Measurements from ENCODE around the gene NLRP1. TPM values are rescaled to one million over a fixed set of nuclear protein-coding genes. Genes with fewer than 3 reads are reported as not detected.

Gene NLRP1
- total and polyA plus RNA-seq, 10 of the 15 experiments (the other 5 are each of a cell fraction or from before 2014, with no cell fraction given), result 2.8 to 21.8 (median 11.9) TPM

DNA sequence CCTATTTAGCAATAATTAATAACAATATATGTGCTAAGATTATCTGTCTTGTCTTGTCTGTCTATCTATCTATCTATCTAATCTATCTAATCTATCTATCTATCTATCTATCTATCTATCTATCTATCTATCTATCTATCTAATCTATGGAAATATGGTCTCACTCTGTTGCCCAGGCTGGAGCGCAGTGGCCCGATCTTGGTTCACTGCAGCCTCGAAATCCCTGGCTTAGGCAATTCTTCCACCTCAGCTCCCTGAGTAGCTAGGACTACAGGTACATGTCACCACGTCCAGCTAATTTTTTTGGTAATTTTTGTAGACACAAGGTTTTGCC lies 53.3 kb downstream of the NLRP1 start:
- Histone ChIP-seq H4K20me1 (ENCODE audit: control insufficient read depth, insufficient read depth) (no peaks in the 10 kb centered on the region), H3K4me1 (ENCODE audit: control insufficient read depth, insufficient read depth, low read length) (no peaks in the 10 kb centered on the region), H3K9me3 (replicated peaks; ENCODE audit: control insufficient read depth, insufficient read depth, low read length) (no peaks in the 10 kb centered on the region), H3K27ac (ENCODE audit: control insufficient read depth, insufficient read depth) (no peak overlapping the region), H3K9ac (ENCODE audit: control insufficient read depth, insufficient read depth, low read length) (no peak overlapping the region), H3K4me2 (ENCODE audit: control insufficient read depth, insufficient read depth) (no peak overlapping the region), H3K27me3 (replicated peaks in 1 of 2; ENCODE audit: control insufficient read depth in 2 of 2, insufficient read depth in 2 of 2, low read length in 1 of 2) (no peaks in the 10 kb centered on the region), H3K4me3 (no peak overlapping the region), H3K79me2 (ENCODE audit: control insufficient read depth, insufficient read depth, low read length) (no peaks in the 10 kb centered on the region), H3K36me3 (ENCODE audit: control insufficient read depth in 2 of 2, insufficient read depth in 2 of 2, low read length in 1 of 2) (peaks cover 0 to 20% of the 10 kb centered on the region in 2 experiments; a peak in 3 of 4 replicates), H2AFZ (ENCODE audit: control insufficient read depth, low read depth, low read length) (no peak overlapping the region)
- intact Hi-C loops (cut with micrococcal nuclease; ENCODE audit: unreplicated experiment) (no loop called here), in situ Hi-C loops (cut with MboI) (no loop called here)
- ChIA-PET RAD21 (ENCODE audit: unreplicated experiment) (no interaction called here), CTCF (no interaction called here), POLR2A (no interaction called here), SMC1A (ENCODE audit: uncharacterized antibody, unreplicated experiment) (no interaction called here)
- no peak for DNase-seq (ENCODE audit: low read depth, low spot score)
- TF ChIP-seq BMI1 (IDR thresholded peaks at IDR 0.05; ENCODE audit: borderline replicate concordance) (no peak), MYB (IDR thresholded peaks at IDR 0.05; ENCODE audit: borderline replicate concordance, low read depth, low read length) (no peak), SUPT20H (IDR thresholded peaks at IDR 0.05; ENCODE audit: borderline replicate concordance, control insufficient read depth, low read depth, low read length) (no peak), POLR2AphosphoS5 (IDR thresholded peaks at IDR 0.05; ENCODE audit: low read length) (no peak), HDGF (IDR thresholded peaks at IDR 0.05) (no peak), CBX5 (IDR thresholded peaks at IDR 0.05; ENCODE audit: low read depth) (no peak), PAX8 (IDR thresholded peaks at IDR 0.05) (no peak), HDAC6 (IDR thresholded peaks at IDR 0.05; ENCODE audit: unreplicated experiment) (no peak)
- TF ChIP-seq, protein P1, sequence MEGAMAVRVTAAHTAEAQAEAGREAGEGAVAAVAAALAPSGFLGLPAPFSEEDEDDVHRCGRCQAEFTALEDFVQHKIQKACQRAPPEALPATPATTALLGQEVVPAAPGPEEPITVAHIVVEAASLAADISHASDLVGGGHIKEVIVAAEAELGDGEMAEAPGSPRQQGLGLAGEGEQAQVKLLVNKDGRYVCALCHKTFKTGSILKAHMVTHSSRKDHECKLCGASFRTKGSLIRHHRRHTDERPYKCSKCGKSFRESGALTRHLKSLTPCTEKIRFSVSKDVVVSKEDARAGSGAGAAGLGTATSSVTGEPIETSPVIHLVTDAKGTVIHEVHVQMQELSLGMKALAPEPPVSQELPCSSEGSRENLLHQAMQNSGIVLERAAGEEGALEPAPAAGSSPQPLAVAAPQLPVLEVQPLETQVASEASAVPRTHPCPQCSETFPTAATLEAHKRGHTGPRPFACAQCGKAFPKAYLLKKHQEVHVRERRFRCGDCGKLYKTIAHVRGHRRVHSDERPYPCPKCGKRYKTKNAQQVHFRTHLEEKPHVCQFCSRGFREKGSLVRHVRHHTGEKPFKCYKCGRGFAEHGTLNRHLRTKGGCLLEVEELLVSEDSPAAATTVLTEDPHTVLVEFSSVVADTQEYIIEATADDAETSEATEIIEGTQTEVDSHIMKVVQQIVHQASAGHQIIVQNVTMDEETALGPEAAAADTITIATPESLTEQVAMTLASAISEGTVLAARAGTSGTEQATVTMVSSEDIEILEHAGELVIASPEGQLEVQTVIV (IDR thresholded peaks at IDR 0.05; ENCODE audit: borderline replicate concordance, partially characterized antibody), result no peak
- TF ChIP-seq, protein P2, sequence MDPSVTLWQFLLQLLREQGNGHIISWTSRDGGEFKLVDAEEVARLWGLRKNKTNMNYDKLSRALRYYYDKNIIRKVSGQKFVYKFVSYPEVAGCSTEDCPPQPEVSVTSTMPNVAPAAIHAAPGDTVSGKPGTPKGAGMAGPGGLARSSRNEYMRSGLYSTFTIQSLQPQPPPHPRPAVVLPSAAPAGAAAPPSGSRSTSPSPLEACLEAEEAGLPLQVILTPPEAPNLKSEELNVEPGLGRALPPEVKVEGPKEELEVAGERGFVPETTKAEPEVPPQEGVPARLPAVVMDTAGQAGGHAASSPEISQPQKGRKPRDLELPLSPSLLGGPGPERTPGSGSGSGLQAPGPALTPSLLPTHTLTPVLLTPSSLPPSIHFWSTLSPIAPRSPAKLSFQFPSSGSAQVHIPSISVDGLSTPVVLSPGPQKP (IDR thresholded peaks at IDR 0.05; ENCODE audit: low read depth, low read length), result no peak
- TF ChIP-seq, protein P3, sequence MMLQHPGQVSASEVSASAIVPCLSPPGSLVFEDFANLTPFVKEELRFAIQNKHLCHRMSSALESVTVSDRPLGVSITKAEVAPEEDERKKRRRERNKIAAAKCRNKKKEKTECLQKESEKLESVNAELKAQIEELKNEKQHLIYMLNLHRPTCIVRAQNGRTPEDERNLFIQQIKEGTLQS (IDR thresholded peaks at IDR 0.05; ENCODE audit: borderline replicate concordance, extremely low read depth, low read depth, low read length), result no peak
- BruUV-seq (replicated peaks), result no TSS peak
- FAIRE-seq, result no peak
- no peak for ATAC-seq
- 92% methylated on average over 4 of the region's 4 CpGs for WGBS (ENCODE audit: insufficient coverage, insufficient replicate concordance, low lambda C conversion rate, missing lambda C conversion rate)
